ENCODE data around the gene BAHCC1.

GRCh38 chr17:81514739-81515529 lies 119.7 kb downstream of the BAHCC1 start:
- TF ChIP-seq POLR2A (IDR thresholded peaks at IDR 0.05; ENCODE audit: low read length) (no peak), GATA1 (IDR thresholded peaks at IDR 0.05; ENCODE audit: low read depth, low read length) (no peak)
